HEK293 (cell line): ENCODE results near the gene TMIGD2.

ENCODE experiments used
- CTCF ChIP-seq: fragments of 450-650 bp; formaldehyde crosslinking; IDR thresholded peaks from 2 replicates; pipeline ENCODE4 v1.5.1; 2016; ENCODE audit warnings: missing biosample characterization, missing genetic modification characterization
- HIC1 ChIP-seq: fragments of 450-650 bp; formaldehyde crosslinking; IDR thresholded peaks from 2 replicates; pipeline ENCODE4 v1.5.1; 2016; ENCODE audit warnings: missing biosample characterization, missing genetic modification characterization
- REST ChIP-seq: fragments of 450-650 bp; formaldehyde crosslinking; IDR thresholded peaks from 2 replicates; pipeline ENCODE4 v1.5.1; 2016; ENCODE audit warnings: missing biosample characterization, missing genetic modification characterization
- ZBTB26 ChIP-seq: fragments of 450-650 bp; formaldehyde crosslinking; optimal IDR thresholded peaks from 2 replicates; pipeline ENCODE3; 2016; ENCODE audit warnings: missing biosample characterization, mild to moderate bottlenecking, missing genetic modification characterization
- ZBTB49 ChIP-seq: fragments of 450-650 bp; formaldehyde crosslinking; IDR thresholded peaks from 2 replicates; pipeline ENCODE4 v1.5.1; 2016; ENCODE audit warnings: missing biosample characterization, missing genetic modification characterization, low read depth
- ZNF155 ChIP-seq: fragments of 450-650 bp; formaldehyde crosslinking; IDR thresholded peaks from 2 replicates; pipeline ENCODE4 v1.5.1; 2016; ENCODE audit warnings: missing biosample characterization, missing genetic modification characterization
- ZNF248 ChIP-seq: fragments of 450-650 bp; formaldehyde crosslinking; IDR thresholded peaks from 2 replicates; pipeline ENCODE4 v1.5.1; 2017; ENCODE audit warnings: missing biosample characterization, missing genetic modification characterization
- ZNF341 ChIP-seq: fragments of 450-650 bp; formaldehyde crosslinking; IDR thresholded peaks from 2 replicates; pipeline ENCODE4; 2016; ENCODE audit warnings: low read depth, missing biosample characterization, missing genetic modification characterization
- ZNF416 ChIP-seq: fragments of 450-650 bp; formaldehyde crosslinking; IDR thresholded peaks from 2 replicates; pipeline ENCODE4 v1.5.1; 2016; ENCODE audit warnings: missing biosample characterization, missing genetic modification characterization
- ZNF658 ChIP-seq: fragments of 450-650 bp; formaldehyde crosslinking; IDR thresholded peaks from 2 replicates; pipeline ENCODE4; 2016; ENCODE audit warnings: missing biosample characterization, missing genetic modification characterization
- ZNF707 ChIP-seq: fragments of 450-650 bp; formaldehyde crosslinking; IDR thresholded peaks from 2 replicates; pipeline ENCODE4 v1.5.1; 2016; ENCODE audit warnings: missing biosample characterization, missing genetic modification characterization
- ZNF747 ChIP-seq: fragments of 450-650 bp; formaldehyde crosslinking; IDR thresholded peaks from 2 replicates; pipeline ENCODE4 v1.5.1; 2016; ENCODE audit warnings: missing biosample characterization, missing genetic modification characterization
- ZNF768 ChIP-seq: fragments of 450-650 bp; formaldehyde crosslinking; IDR thresholded peaks from 2 replicates; pipeline ENCODE4 v1.5.1; 2018; ENCODE audit warnings: missing biosample characterization, mild to moderate bottlenecking, missing genetic modification characterization

GRCh38 chr19:4346020-4346383 lies 43.8 kb upstream of the TMIGD2 start:
- TF ChIP-seq REST, result no peak
- TF ChIP-seq ZNF707 (tag by site-specific recombination), result no peak
- TF ChIP-seq ZNF747 (tag by site-specific recombination), result no peak
- no peak for TF ChIP-seq CTCF (tag by site-specific recombination)
- no peak for TF ChIP-seq ZBTB26 (tag by site-specific recombination)
- no peak for TF ChIP-seq HIC1 (tag by site-specific recombination)
- TF ChIP-seq ZNF341 (tag by site-specific recombination), result no peak
- no peak for TF ChIP-seq ZNF155 (tag by site-specific recombination)
- TF ChIP-seq ZNF248 (tag by site-specific recombination), result no peak
- no peak for TF ChIP-seq ZBTB49
- no peak for TF ChIP-seq ZNF768 (tag by site-specific recombination)
- TF ChIP-seq ZNF658 (tag by site-specific recombination), result no peak
- no peak for TF ChIP-seq ZNF416 (tag by site-specific recombination)
